ENCODE measurements around the gene AP3D1. TPM values are rescaled to one million over a fixed set of nuclear protein-coding genes. Genes with fewer than 3 reads are reported as not detected.

Gene AP3D1
- total RNA-seq: 71.7 and 146 TPM in 2 replicates

DNA sequence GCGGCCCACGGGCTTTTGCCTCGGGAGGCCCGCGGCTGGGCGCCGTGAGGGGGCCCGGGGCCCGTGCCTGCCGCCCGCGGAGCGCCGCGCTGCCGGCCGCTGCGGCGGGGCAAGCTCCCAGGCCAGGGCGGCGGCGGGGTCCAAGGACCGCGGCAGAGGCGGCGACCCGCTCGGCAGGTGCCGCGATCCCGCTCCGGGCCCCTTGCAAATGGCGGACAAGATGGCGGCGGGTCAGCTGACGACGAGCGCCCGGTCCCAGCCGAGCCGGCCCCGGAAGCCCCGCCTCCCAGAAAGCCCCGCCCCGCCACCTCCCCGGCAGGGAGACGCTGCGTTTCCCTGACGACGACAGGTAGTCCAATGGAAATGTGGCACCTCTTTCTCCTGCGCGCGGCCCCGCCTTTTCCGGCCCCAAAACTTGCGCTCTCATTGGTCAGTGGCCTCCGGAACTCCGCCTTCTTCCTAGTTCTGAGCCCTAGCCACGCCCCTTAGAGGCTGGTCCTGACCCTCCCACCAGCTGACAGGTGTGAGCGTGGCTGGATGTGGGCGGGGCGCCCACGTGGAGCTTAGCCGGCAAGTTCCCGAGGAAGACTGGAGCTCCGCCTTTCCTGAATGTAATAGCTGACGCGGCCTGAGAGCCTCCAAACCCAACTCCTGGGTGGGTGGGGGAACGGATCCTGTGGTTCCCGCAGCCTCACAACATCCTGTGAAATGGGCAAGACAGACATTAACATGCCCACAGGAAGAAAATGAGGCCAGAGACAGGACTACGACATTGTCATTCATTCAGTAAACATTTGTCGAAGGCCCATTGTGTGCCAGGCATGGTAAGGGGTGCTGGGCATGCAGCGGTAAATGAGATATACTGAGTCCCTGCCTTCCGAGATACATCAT, at the start of gene AP3D1:
Gene AP3D1, minus strand, starts transcription at position 228 of the 891 bp plus-strand sequence. CDS start 232 bp downstream, outside the sequence.

DNA sequence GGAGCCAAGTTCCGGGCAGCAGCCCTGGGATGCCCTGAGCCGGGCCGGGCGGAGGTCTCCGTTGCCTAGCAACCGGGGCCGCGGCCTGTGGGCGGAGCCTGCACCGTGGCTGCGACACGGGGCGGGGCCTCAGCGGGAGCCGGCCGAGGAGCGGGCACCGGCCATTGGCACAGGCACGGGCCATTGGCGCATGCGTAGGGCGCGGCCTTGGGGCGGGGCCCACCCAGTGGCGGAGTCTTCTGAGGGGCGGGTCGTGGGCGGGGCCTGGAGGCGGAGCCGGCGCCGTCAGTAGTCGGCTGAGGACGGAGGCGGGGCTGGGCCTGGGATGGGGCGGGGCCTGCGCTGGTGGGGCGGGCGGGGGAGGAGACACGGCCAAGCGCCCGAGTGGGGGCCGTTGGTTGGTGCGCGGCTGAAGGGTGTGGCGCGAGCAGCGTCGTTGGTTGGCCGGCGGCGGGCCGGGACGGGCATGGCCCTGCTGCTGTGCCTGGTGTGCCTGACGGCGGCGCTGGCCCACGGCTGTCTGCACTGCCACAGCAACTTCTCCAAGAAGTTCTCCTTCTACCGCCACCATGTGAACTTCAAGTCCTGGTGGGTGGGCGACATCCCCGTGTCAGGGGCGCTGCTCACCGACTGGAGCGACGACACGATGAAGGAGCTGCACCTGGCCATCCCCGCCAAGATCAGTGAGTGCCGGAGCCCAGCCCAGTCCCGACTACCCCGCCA, 54.7 kb downstream of the AP3D1 start, which contains the start of gene IZUMO4:
Gene IZUMO4, plus strand, starts transcription at position 436 of the 723 bp plus-strand sequence. Its CDS starts 31 bp downstream, at position 467.

DNA sequence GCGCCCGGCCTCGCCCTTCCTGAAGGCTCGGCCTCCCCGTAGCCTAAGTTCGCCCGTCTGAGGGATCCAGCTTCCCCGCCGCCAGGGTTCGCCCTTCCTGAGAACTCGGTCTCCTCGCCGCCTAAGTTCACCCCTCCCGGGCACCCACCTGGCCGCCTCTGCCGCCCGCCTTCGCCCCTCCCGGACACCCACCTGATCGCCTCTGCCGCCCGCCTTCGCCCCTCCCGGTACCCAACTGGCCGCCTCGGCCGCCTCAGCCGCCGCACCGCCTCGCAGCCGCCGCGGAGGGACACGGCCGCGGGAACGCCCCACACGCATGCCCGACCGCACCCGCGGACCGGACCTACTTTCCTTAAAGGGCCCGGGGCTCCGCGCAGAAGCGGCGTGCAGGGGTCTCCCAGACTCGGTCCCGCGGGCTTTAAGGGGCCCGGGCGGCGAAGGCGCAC, 55.3 kb downstream of the AP3D1 start, which contains the start of gene MOB3A:
Gene MOB3A, minus strand, starts transcription at position 293 of the 446 bp plus-strand sequence. CDS start 17,766 bp downstream, outside the sequence.

DNA sequence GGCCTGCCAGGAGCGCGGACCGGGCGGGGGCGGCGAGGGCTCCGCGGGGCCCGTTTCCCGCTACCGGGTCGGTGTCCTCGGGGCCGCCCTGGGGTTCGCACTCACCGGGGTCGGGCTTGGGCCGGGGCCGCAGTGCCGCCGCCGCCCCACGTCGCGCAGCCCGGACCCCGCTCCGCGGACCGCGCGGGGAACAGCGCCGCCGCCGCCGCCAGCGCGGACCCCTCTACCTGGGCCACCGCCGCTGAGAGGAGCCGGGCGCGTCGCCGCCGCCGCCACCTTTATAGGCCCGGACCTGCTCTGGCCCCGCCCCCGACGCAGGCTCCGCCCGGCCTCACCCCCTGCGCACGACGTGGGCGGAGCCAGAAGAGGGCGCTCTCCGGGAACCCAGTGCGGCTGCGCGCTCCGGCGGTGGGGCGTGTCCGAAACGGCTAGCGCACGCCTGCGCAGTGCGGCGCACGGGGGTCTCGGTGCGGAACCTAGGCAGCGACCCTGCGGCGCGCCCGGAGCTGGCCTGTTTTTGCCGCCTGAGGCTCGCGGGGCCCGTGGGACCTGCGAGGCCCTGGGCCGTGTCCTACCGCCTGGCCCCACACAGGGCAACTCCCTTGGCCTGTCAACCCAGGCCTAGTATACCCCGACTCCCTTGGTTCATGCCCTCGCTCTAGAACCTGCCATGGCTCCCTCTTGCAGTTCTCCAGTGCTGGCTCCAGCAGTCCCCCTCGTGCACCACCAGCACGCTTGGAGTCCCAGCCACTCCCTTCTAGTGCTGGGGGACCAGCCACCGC, 100.2 kb downstream of the AP3D1 start, which contains the start of gene MKNK2:
Gene MKNK2, minus strand, starts transcription at position 254 of the 782 bp plus-strand sequence. CDS start 393 bp downstream, outside the sequence.

Other genes with a start within 250 kb of the AP3D1 start
- 1.6 and 4.0 TPM in 2 replicates for gene ADAT3, start 246.2 kb downstream of the AP3D1 start, total RNA-seq
- 17.6 and 48.2 TPM in 2 replicates for gene SCAMP4, start 246.2 kb downstream of the AP3D1 start, total RNA-seq
- 70.1 and 102 TPM in 2 replicates for gene CSNK1G2, start 210.4 kb downstream of the AP3D1 start, total RNA-seq
- 30.8 and 82.8 TPM in 2 replicates for gene BTBD2, start 135.9 kb downstream of the AP3D1 start, total RNA-seq
- gene MKNK2, start 100.3 kb downstream of the AP3D1 start, total RNA-seq: 74.1 and 114 TPM in 2 replicates
- gene MOB3A, start 55.2 kb downstream of the AP3D1 start, total RNA-seq: 17.2 and 35.2 TPM in 2 replicates
- 0.76 and 0.81 TPM in 2 replicates for gene IZUMO4, start 54.7 kb downstream of the AP3D1 start, total RNA-seq
- 4.2 and 7.4 TPM in 2 replicates for gene DOT1L, start 12.4 kb upstream of the AP3D1 start, total RNA-seq
- gene PLEKHJ1, start 84.8 kb upstream of the AP3D1 start, total RNA-seq: 47.3 and 75.1 TPM in 2 replicates
- 37.7 and 92.1 TPM in 2 replicates for gene SF3A2, start 85.3 kb upstream of the AP3D1 start, total RNA-seq
- 0.49 and 2.3 TPM in 2 replicates for gene AMH, start 97.8 kb upstream of the AP3D1 start, total RNA-seq
- gene JSRP1, start 104.9 kb upstream of the AP3D1 start, total RNA-seq: not detected in 2 replicates
- gene PEAK3, start 130.6 kb upstream of the AP3D1 start, total RNA-seq: 0.25 TPM in 1 of 2 replicates, not detected in the other
- gene LINGO3, start 156.6 kb upstream of the AP3D1 start, total RNA-seq: not detected in 2 replicates
- 82.6 and 95.7 TPM in 2 replicates for gene LSM7, start 177.0 kb upstream of the AP3D1 start, total RNA-seq
- gene SPPL2B, start 177.1 kb upstream of the AP3D1 start, total RNA-seq: 12.0 and 50.8 TPM in 2 replicates
- 0.06 TPM in 1 of 2 replicates, not detected in the other for gene TMPRSS9, start 208.7 kb upstream of the AP3D1 start, total RNA-seq